Right kidney (tissue), 1 donor: ENCODE results near the gene ZNHIT3.

Experiments used
- DNase-seq: peaks from one replicate; pipeline ENCODE4 v3.0.0-alpha.2; 2016

ZNHIT3 gene

GRCh38 chr17:36510636-36511035, 24.2 kb downstream of the ZNHIT3 start:
- no peak for DNase-seq

GRCh38 chr17:36511216-36511615, 24.7 kb downstream of the ZNHIT3 start:
- DNase-seq, result no peak

DNA sequence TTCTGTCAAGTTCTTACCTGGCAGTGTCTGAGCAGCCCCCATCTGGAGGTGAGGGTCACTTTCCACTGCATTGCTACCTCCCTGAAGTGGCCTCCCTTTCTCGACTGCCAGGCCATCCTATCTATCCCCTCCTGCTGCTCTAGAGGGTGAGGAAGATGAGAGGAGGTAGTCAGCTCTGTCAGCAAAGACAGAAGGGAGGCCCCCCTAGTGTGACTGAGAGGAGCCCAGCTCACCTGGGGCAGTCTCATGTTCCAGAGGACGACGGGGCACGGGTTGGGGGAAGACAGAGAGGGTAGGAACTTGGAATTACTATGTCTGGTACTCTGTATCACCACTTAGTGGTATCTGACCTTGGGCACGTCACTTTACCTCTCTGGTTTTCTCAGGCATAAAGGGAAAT, 26.2 kb downstream of the ZNHIT3 start:
- DNase-seq, result no peak

- DNase-seq, result no peak
Measured at GRCh38 chr17:36514856-36515255, 28.4 kb downstream of the ZNHIT3 start.

GRCh38 chr17:36515837-36516236, 29.4 kb downstream of the ZNHIT3 start:
- DNase-seq, result no peak

GRCh38 chr17:36523113-36523512, 36.6 kb downstream of the ZNHIT3 start:
- DNase-seq, result no peak

GRCh38 chr17:36524428-36524876, 38.0 kb downstream of the ZNHIT3 start:
- DNase-seq, result no peak

DNA sequence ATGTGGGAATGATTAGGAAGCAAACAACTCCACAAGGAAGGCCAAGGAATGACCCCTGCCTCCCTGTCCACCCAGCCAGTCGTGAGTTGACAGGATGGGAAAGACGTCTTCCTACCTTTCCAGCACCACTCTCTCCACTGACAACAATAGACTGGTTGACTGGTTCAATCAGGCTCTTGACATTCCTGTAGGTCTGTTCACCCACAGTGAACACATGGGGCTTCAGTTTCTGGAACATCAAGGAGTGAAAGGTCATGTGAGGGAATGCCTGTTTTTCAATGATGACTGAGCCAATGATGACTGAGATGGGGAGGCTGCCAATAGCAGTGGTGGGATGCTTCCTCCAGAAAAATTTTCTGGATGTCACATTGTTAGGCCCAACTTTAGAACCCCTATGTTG, 38.6 kb downstream of the ZNHIT3 start:
- no peak for DNase-seq

- no peak for DNase-seq
Measured at GRCh38 chr17:36525888-36526287, 39.4 kb downstream of the ZNHIT3 start.

DNA sequence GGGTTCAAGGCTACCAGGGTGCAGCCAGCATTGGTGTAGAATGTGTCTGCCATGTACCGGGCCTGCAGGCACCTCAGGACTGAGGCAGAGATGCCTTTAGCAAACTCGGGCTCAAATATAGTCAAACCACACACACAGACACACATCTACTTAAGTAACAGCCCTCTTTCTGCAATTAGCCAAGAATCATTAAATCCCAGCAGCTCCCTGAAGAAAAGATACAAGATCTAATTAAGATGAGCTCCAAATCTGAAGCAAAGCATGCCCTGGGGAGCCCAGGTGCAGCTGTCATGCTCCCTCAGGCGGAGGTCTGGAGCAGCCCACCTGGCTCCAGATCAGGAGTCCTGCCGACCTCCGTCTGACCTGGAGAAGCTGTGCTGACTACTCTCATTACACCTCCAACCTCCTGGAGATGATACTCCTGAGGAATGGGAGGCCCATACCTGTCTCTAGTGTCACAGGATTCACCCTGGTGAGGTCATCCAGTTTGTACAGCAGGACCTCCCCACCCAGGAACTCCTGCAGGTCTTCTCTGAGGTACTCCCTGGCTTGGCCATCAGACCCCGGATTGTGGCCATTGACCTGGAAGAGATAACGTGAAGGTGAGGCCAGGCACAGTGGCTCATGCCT, 41.3 kb downstream of the ZNHIT3 start:
- no peak for DNase-seq

DNA sequence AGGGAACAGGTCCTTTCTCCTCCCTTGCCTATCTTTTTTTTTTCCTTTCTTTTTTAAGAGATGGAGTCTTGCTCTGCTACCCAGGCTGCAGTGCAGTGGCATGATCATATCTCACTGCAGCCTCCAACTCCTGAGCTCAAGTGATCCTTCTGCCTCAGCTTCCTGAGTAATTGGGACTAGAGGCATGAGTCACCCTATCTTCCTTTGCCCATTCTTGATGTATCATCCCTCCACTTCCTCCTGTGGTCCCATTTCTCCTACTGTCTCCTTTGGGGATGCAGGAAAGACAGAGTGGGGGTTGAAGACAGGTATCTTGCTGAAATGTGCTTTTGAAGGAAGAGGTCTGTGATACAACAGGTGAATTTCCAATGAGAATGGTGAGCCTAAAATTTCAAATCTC, 42.6 kb downstream of the ZNHIT3 start:
- DNase-seq, result no peak

DNA sequence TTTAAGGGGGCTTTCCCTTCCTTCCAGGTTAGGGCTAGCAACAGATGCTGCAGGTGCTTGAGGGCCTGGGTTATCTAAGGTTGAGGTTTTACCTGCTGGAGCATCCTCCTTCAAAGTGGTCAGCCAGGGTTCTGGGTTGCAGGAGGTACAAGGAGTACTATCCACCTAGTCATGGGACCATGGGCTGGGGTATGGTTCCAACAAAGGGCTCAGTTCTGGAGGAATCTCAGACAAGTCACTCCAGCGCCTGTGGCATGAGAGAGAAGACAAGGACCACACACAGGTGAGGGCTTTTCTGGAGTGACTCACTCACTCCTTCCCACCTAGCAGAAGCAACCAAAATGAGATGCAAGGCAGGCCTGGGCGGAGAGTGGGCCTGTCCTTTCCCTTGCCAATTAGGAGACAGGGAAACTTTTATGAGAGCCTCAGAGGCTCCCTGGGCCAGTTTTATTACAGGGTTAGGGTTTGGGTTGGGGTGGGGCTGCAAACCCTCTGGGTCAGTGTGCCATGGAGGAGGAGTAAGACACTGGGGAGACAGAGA, 46.0 kb downstream of the ZNHIT3 start:
- DNase-seq, result no peak

- DNase-seq, result no peak
Measured at GRCh38 chr17:36533935-36534839, 47.7 kb downstream of the ZNHIT3 start.

DNA sequence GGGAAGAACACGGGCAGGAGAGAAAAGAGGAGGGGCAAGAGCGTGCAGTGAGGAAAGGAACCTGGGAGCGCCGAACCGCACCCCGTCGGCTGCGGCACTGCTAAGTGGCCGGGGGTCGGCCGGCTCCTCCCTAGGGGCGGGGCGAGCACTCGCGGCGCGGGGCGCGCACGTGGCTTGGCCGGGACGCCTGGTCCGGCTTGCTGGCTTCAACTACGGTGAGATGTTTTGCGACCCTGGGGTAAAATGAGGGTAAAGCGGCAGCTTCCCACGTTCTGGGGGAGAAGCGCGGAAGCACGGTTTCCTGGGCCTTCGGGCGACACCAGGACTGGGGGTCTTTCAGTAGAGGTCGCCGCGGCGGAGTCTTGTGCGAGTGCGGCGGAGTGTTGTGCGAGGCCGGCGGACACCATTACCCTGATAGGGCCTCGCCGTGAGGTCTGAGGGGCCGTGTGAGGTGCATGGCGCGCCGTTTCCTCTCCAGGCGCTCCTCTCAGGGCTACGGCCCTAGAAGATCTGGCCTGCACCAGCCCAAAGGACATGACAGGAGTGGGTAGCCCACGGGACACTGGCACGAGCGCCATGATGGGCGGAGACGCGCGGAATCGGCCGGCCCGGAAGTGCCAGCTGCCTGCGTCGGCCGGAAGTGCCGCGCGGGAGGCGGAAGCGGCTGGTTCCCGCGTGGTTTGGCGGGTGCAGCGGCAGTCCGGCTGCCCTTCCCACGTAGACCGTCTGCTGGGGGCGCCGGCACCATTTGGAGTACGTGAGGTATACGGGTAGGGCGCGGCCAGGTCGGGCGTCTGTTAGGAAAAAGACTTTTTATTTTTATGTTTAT, 48.6 kb downstream of the ZNHIT3 start, which contains the start of the genes MYO19 and PIGW:
Gene MYO19 (minus strand): TSS at position 29 of the 829 bp plus-strand sequence. CDS start 2,330 bp downstream, outside the sequence.
Gene PIGW (plus strand): TSS at position 148 of the 829 bp plus-strand sequence. CDS start 2,115 bp downstream, outside the sequence.
- peak; percentile 98 for DNase-seq

GRCh38 chr17:36535669-36536081, 49.2 kb downstream of the ZNHIT3 start:
- DNase-seq, result no peak

DNA sequence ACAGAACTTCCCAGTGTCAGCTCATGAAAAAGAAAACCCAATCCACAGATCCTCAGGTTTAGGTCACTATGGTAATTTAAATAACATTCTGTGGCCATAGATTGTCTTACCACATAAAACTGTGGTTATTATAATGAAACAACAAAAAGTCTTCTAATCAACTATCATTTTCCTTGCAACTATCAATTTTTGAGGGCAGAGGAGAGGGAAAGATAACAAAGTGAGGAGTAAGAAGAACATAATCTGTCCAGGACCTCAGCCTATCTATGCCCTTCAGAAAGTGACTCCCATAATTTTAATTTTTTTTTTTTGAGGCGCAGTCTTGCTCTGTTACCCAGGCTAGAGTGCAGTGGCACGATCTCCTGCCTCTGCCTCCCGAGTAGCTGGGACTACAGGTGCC, 54.2 kb downstream of the ZNHIT3 start:
- no peak for DNase-seq

GRCh38 chr17:36542755-36543154, 56.3 kb downstream of the ZNHIT3 start:
- no peak for DNase-seq

- DNase-seq, result no peak
Measured at GRCh38 chr17:36544044-36544306, 57.5 kb downstream of the ZNHIT3 start.

DNA sequence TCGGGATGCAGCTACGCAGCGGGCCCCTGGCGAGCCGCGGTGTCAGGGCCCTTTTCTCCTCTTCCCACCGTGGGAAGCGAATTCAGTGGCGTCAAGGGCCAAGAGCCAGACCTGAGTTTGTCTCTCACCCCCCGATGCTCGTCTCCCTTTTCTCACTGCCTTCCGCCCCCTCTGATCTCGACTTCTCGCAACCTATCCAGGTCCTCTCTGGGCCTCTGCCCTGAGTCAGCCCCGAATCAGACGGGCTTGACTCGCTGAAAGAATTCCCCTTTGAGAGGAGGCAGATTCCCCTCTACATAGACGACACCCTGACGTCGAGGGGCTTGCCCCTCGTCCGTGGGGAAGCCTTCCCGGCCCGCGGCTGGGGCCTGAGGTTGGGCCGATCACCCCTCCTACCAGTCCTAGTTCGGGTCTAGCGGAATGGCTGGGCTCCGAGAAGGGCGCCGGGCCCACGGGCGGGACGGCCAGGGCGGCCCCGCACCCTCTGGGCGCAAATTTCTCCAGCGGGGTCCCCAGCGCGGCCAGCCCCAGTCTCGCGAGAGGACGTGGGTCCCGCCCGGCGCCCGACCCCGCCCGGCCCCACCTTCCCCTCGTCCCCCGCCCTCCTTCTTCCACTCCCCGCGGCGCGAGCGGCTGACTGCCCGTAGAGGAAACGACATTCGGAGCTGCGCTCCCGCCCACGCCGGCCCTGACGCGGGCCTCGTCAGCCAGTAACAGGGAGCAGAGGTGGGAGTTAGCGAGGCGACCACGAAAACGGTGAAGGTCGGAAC, 58.0 kb downstream of the ZNHIT3 start, which contains the start of gene GGNBP2:
Gene GGNBP2 (plus strand): TSS at position 613 of the 770 bp plus-strand sequence. CDS start 806 bp downstream, outside the sequence.
- DNase-seq, result peak; percentile 96

- DNase-seq, result no peak
Measured at GRCh38 chr17:36545077-36545464, 58.6 kb downstream of the ZNHIT3 start.
